ENCODE results near the gene MAGEC3.

DNA sequence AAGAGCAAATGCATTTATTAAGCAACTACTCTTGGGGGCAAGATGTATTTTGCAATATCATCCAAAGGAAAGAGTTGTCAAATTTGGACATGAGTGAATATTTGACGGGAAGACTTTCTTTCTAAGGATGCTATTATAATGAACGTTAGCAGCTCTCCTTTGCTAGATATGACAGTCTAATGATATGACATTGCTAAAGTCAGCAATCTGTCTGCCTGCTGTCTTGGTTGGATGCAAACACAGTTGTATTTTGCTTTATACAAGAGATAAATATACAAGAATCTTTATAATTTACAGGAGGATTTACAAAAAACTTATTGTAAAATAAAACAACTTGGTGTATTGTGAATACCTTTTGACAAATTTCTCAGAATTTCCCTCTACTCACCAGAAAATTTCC lies 103.1 kb downstream of the MAGEC3 start:
- TF ChIP-seq, protein P1, sequence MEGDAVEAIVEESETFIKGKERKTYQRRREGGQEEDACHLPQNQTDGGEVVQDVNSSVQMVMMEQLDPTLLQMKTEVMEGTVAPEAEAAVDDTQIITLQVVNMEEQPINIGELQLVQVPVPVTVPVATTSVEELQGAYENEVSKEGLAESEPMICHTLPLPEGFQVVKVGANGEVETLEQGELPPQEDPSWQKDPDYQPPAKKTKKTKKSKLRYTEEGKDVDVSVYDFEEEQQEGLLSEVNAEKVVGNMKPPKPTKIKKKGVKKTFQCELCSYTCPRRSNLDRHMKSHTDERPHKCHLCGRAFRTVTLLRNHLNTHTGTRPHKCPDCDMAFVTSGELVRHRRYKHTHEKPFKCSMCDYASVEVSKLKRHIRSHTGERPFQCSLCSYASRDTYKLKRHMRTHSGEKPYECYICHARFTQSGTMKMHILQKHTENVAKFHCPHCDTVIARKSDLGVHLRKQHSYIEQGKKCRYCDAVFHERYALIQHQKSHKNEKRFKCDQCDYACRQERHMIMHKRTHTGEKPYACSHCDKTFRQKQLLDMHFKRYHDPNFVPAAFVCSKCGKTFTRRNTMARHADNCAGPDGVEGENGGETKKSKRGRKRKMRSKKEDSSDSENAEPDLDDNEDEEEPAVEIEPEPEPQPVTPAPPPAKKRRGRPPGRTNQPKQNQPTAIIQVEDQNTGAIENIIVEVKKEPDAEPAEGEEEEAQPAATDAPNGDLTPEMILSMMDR (IDR thresholded peaks at IDR 0.05): no peak
- TF ChIP-seq POLR2A (IDR thresholded peaks at IDR 0.05) (no peak), POLR2AphosphoS5 (IDR thresholded peaks at IDR 0.05) (no peak)
